HL-60 (cell line): ENCODE results near the gene EZH1.

Source experiments
- DNase-seq, 2 experiments: peaks; one replicate each; pipeline ENCODE4 v3.0.0-alpha.2; 2010 to 2020; ENCODE audit warnings: low read depth in 1 of 2, low spot score in 1 of 2
- H3K27ac ChIP-seq: fragments of 250-450 bp; sonication (Bioruptor Pico); replicated peaks from 2 replicates; pipeline ENCODE4 v1.5.1; 2020; ENCODE audit warnings: mild to moderate bottlenecking, moderate library complexity
- H3K27me3 ChIP-seq: fragments of 250-450 bp; sonication (Bioruptor Pico); 2 replicates; pipeline ENCODE4 v1.5.1; 2021; ENCODE audit warnings: mild to moderate bottlenecking, moderate library complexity; ENCODE audit not compliant: insufficient read depth, poor library complexity, severe bottlenecking
- H3K4me3 ChIP-seq: replicated peaks from 2 replicates; pipeline ENCODE4 v1.5.1; 2011; ENCODE audit warnings: mild to moderate bottlenecking, control low read depth, low read length; ENCODE audit not compliant: insufficient read depth
- GABPA ChIP-seq: IDR thresholded peaks from 2 replicates; pipeline ENCODE4 v1.6.1; 2012; ENCODE audit warnings: low read depth
- POLR2AphosphoS5 ChIP-seq: IDR thresholded peaks from 2 replicates; pipeline ENCODE4 v1.6.1; 2012; ENCODE audit warnings: low read depth
- SPI1 ChIP-seq: IDR thresholded peaks from 2 replicates; pipeline ENCODE4 v1.6.1; 2012; ENCODE audit warnings: low read depth, mild to moderate bottlenecking, borderline replicate concordance
- TF ChIP-seq, protein P1 (sequence below): IDR thresholded peaks from one replicate; pipeline ENCODE4 v1.5.1; 2011; ENCODE audit warnings: low read length, control low read depth, inconsistent platforms; ENCODE audit not compliant: insufficient read depth
- TF ChIP-seq, protein P2 (sequence below): IDR thresholded peaks from 2 replicates; pipeline ENCODE4 v1.6.1; 2012; ENCODE audit warnings: low read depth; ENCODE audit not compliant: insufficient replicate concordance

Gene EZH1

DNA sequence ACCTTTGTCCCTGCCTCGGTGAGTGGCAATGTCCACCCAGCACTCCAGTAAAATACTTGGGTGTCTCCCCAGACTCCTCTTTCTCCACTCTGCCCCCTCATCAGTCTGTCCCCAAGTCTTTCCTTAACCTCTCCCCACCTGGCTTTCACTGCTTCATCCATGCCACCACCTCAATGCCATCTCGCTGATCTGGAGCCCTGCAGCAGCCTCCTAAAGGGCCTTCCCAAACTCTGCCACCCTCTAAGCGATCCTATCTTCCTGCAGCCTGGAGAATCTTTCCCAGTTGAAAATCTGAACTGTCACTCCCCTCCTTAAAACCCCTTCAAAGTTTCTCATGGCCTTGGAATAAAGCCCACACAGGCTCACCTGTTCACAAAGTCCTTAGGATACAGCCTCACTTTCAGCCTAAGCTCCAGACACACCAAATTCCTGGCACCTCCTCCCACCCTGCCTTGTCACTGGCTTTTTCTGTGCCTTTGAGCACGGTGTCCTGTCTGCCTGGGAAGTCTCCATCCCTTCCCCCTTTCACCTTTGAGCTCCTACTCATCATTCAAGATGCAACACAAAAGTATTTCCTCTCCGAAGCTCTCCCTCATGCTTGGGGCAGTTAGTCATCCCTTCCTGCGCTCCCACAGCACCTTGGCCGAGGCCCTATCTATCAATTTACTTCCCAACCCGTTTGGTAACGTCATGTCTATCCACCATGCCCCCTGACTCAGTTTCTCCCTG is 38.4 kb upstream of the EZH1 start:
- no peak overlapping the region for H3K27ac ChIP-seq
- no peak overlapping the region for H3K4me3 ChIP-seq
- peaks cover 51% of the 10 kb centered on the region for H3K27me3 ChIP-seq
- no peak for DNase-seq
- TF ChIP-seq POLR2AphosphoS5 (no peak), GABPA (no peak), SPI1 (no peak)
- TF ChIP-seq, protein P1, sequence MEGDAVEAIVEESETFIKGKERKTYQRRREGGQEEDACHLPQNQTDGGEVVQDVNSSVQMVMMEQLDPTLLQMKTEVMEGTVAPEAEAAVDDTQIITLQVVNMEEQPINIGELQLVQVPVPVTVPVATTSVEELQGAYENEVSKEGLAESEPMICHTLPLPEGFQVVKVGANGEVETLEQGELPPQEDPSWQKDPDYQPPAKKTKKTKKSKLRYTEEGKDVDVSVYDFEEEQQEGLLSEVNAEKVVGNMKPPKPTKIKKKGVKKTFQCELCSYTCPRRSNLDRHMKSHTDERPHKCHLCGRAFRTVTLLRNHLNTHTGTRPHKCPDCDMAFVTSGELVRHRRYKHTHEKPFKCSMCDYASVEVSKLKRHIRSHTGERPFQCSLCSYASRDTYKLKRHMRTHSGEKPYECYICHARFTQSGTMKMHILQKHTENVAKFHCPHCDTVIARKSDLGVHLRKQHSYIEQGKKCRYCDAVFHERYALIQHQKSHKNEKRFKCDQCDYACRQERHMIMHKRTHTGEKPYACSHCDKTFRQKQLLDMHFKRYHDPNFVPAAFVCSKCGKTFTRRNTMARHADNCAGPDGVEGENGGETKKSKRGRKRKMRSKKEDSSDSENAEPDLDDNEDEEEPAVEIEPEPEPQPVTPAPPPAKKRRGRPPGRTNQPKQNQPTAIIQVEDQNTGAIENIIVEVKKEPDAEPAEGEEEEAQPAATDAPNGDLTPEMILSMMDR, result no peak
- TF ChIP-seq, protein P2, sequence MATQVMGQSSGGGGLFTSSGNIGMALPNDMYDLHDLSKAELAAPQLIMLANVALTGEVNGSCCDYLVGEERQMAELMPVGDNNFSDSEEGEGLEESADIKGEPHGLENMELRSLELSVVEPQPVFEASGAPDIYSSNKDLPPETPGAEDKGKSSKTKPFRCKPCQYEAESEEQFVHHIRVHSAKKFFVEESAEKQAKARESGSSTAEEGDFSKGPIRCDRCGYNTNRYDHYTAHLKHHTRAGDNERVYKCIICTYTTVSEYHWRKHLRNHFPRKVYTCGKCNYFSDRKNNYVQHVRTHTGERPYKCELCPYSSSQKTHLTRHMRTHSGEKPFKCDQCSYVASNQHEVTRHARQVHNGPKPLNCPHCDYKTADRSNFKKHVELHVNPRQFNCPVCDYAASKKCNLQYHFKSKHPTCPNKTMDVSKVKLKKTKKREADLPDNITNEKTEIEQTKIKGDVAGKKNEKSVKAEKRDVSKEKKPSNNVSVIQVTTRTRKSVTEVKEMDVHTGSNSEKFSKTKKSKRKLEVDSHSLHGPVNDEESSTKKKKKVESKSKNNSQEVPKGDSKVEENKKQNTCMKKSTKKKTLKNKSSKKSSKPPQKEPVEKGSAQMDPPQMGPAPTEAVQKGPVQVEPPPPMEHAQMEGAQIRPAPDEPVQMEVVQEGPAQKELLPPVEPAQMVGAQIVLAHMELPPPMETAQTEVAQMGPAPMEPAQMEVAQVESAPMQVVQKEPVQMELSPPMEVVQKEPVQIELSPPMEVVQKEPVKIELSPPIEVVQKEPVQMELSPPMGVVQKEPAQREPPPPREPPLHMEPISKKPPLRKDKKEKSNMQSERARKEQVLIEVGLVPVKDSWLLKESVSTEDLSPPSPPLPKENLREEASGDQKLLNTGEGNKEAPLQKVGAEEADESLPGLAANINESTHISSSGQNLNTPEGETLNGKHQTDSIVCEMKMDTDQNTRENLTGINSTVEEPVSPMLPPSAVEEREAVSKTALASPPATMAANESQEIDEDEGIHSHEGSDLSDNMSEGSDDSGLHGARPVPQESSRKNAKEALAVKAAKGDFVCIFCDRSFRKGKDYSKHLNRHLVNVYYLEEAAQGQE, result no peak

DNA sequence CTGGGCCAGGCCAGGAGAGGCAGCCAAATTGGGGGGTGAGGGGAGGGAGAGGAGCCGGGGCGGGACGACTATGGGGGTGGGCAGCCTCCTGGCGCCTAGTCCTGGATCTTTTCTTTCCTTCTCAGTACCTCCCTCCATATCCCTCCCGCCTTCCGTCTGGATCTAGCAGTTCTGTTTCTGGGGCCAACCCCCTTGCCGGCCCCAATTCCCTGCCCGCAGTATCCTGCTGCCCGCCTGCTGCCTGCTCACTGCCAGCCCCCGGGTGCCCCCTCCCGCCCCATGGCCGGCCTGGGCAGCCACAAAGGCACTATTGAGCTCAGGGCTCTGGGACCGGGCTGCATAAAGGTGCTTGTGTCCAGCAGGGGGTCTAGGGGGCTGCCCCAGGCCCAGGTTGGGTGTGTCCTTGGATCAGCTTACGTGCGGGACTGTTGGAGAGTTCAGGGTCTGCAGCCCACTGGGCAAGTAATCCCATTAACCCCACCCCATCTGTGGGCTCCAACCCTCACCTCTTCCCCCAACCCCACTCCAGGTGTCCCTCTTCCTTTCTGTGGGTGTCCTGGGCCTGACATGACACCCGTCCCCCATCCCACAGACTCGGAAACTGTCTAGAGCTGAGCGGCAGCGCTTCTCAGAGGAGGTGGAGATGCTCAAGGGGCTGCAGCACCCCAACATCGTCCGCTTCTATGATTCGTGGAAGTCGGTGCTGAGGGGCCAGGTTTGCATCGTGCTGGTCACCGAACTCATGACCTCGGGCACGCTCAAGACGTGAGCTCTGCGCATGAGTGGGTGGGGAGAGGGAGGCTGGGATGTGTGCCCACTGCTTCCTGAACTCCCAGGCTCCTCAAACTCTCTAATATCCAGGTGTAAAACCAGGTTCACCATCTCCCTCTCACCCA is 37.6 kb upstream of the EZH1 start:
- TF ChIP-seq POLR2AphosphoS5, result no peak
- no peak for TF ChIP-seq GABPA
- TF ChIP-seq, protein P2, result no peak
- TF ChIP-seq SPI1, result no peak
- TF ChIP-seq, protein P1, result no peak
- Histone ChIP-seq H3K27me3 (peaks cover 51% of the 10 kb centered on the region), H3K4me3 (no peak overlapping the region), H3K27ac (no peak overlapping the region)
- no peak for DNase-seq

DNA sequence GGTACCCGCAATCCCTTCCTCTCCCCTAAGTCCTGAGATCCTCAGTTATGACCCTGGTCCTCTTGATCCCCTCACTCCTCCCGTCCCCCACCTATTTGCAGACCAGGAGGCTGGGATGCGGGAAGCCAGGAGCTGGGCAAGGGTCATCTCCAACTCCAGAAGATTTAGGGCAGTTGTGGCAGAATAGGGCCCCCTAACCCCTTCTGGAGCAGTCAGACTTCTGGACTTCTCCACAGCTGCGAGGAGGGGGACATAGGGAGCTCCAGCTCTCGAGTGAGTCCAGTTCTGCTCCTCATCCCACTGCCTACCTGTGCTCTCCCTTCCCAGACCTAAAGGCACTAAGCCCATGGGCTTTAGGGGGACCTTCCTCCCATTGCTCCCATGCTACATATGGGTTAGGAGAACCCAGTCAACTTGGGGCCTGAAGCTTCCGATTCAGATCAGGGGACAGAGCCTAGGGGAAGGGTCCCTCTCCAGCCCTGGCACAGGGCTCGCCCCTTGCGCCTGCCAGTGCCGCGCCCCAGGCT is 36.9 kb upstream of the EZH1 start:
- H3K27ac ChIP-seq, result no peak overlapping the region
- TF ChIP-seq, protein P2, result no peak
- TF ChIP-seq SPI1 (no peak), POLR2AphosphoS5 (no peak), GABPA (no peak)
- TF ChIP-seq, protein P1, result no peak
- H3K27me3 ChIP-seq, result peaks cover 51% of the 10 kb centered on the region
- no peak overlapping the region for H3K4me3 ChIP-seq
- DNase-seq, result no peak
